Measurements from ENCODE around the gene TTC7B. TPM values are rescaled to one million over a fixed set of nuclear protein-coding genes. Genes with fewer than 3 reads are reported as not detected.

TTC7B gene
- total RNA-seq, 1 donor from 2014 or later, result 40.3 TPM

DNA sequence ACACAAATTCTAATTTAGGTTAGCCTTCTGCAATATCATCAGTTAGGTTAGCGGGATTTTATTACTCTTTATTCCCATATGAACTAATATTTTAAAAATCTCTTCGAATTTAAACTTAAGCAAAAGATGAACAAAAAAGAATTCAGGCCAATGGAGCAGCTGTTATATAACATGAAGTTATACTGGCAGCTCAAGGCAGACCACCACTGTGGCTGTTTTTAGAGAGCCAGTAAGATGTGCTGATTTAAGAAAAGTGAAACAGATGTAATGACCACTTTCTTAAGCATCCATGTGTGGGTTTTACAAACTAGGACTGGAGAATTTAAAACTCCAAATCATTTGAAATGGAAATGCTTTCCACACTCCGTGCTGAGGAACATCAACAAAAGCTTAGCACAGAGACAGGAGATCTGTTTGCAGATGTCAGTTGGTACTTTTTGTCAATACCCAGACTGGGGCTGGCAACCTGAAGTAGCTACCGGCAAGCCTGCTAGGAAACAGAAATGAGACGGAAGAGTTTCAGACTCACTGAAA, 164.9 kb downstream of the TTC7B start:
- Mint-ChIP-seq H3K27me3 (ENCODE audit: low read depth) (no peaks in the 10 kb centered on the region), H3K4me1 (ENCODE audit: low read depth) (peaks cover 37% of the 10 kb centered on the region), H3K36me3 (ENCODE audit: low read depth) (peaks cover 10% of the 10 kb centered on the region), H3K9me3 (ENCODE audit: low read depth) (peaks cover 4% of the 10 kb centered on the region), H3K27ac (ENCODE audit: unreplicated experiment) (no peak overlapping the region), H3K4me3 (ENCODE audit: unreplicated experiment) (no peak overlapping the region)
- no peak for DNase-seq (ENCODE audit: low spot score)
- TF ChIP-seq, protein P1, sequence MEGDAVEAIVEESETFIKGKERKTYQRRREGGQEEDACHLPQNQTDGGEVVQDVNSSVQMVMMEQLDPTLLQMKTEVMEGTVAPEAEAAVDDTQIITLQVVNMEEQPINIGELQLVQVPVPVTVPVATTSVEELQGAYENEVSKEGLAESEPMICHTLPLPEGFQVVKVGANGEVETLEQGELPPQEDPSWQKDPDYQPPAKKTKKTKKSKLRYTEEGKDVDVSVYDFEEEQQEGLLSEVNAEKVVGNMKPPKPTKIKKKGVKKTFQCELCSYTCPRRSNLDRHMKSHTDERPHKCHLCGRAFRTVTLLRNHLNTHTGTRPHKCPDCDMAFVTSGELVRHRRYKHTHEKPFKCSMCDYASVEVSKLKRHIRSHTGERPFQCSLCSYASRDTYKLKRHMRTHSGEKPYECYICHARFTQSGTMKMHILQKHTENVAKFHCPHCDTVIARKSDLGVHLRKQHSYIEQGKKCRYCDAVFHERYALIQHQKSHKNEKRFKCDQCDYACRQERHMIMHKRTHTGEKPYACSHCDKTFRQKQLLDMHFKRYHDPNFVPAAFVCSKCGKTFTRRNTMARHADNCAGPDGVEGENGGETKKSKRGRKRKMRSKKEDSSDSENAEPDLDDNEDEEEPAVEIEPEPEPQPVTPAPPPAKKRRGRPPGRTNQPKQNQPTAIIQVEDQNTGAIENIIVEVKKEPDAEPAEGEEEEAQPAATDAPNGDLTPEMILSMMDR (IDR thresholded peaks at IDR 0.05), result no peak

DNA sequence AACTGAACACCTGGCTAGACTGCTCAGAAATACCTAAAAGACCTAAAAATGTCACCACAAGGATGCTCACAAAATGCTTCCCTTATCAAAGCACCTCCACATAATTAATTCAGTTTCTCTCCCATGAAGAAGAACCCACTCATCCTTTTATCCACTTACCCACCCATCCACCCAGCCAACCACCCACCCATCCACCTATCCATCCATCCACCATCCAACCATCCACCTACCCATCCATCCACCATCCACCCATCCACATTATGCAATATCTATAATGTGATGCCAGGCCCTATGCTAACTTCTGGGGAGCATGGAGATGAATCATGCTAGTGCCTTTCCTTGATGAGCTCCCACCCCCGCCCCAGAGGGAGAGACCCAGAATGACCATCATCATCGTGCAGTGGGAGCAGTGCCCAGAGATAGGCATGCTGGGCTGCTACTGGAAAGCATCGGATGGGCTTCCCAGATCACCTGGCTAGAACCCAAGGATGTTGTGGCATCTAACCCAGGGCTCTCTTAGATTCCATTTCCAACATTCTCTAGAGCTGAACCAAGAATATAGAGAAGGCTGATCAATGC, 166.6 kb downstream of the TTC7B start:
- Mint-ChIP-seq H3K36me3 (ENCODE audit: low read depth) (peaks cover 12% of the 10 kb centered on the region), H3K27ac (ENCODE audit: unreplicated experiment) (no peak overlapping the region), H3K9me3 (ENCODE audit: low read depth) (peaks cover 4% of the 10 kb centered on the region), H3K4me1 (ENCODE audit: low read depth) (peaks cover 33% of the 10 kb centered on the region), H3K4me3 (ENCODE audit: unreplicated experiment) (no peak overlapping the region), H3K27me3 (ENCODE audit: low read depth) (no peaks in the 10 kb centered on the region)
- TF ChIP-seq, protein P1 (IDR thresholded peaks at IDR 0.05), result no peak
- no peak for DNase-seq (ENCODE audit: low spot score)

DNA sequence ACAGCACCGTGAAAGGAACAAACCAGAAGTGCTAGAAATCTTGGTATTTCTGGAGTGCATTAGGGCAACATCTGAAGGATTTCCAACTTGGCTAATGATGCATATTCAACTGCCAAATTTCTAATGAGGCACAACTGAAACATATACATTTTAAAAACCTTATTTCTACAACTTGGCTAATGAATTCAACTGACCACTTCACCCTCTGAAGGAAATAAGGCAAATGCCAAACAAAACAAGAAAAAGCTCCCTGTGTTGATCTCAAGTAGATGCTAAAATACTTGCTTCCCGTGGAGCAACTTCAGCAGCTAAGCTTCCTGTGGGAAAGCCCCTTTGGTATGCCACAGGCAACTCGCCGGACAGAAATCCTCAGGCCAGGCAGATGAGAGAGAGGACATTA, 167.1 kb downstream of the TTC7B start:
- Mint-ChIP-seq H3K9me3 (ENCODE audit: low read depth) (peaks cover 4% of the 10 kb centered on the region), H3K4me3 (ENCODE audit: unreplicated experiment) (no peak overlapping the region), H3K27me3 (ENCODE audit: low read depth) (no peaks in the 10 kb centered on the region), H3K36me3 (ENCODE audit: low read depth) (peaks cover 14% of the 10 kb centered on the region), H3K27ac (ENCODE audit: unreplicated experiment) (no peak overlapping the region), H3K4me1 (ENCODE audit: low read depth) (peaks cover 28% of the 10 kb centered on the region)
- TF ChIP-seq, protein P1 (IDR thresholded peaks at IDR 0.05), result no peak
- DNase-seq (ENCODE audit: low spot score), result no peak

DNA sequence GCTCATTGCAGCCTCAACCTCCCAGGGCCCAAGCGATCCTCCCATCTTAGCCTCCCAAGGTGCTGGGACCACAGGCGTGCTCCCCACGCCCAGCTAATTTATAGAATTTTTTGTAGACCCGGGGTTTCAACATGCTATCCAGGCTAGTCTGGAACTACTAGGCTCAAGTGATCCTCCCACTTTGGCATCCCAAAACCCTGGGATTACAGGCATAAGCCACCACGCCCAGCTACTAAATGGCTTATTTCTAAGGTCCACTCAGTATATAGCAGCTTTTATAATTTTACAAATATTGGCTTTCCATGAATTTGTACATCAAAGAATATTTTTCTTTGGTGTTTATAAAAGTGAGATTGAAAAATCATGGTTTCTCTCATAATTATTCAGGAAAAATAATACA, 167.8 kb downstream of the TTC7B start:
- Mint-ChIP-seq H3K4me1 (ENCODE audit: low read depth) (peaks cover 28% of the 10 kb centered on the region), H3K27ac (ENCODE audit: unreplicated experiment) (no peak overlapping the region), H3K4me3 (ENCODE audit: unreplicated experiment) (no peak overlapping the region), H3K9me3 (ENCODE audit: low read depth) (peaks cover 4% of the 10 kb centered on the region), H3K27me3 (ENCODE audit: low read depth) (no peaks in the 10 kb centered on the region), H3K36me3 (ENCODE audit: low read depth) (peaks cover 14% of the 10 kb centered on the region)
- DNase-seq (ENCODE audit: low spot score), result no peak
- TF ChIP-seq, protein P1 (IDR thresholded peaks at IDR 0.05), result no peak

DNA sequence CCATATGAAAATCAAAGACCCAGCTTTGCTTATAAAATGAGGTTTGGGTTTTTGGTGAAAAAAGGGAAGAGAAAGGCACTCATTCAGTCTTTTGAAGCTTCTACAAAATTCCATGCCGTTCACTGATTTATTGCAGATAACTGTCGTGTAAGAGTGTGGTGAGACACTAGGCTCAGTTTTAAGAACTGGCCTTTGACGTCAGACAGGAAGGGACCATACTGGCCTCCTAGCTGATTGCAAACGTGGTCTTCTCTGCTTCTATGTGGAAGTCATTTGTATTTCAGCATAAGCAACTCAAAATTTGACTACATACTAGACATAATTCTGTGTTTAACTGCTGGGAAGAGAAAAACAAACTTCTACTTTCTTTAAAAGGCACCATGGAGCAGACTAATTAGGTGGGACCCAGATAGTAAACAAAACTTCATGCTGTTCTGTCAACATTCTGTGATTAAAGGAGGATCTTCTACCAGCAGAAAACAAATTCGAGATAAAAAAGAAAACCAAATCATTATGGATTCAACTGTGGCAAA, 168.7 kb downstream of the TTC7B start:
- Mint-ChIP-seq H3K4me1 (ENCODE audit: low read depth) (peaks cover 28% of the 10 kb centered on the region), H3K4me3 (ENCODE audit: unreplicated experiment) (no peak overlapping the region), H3K9me3 (ENCODE audit: low read depth) (peaks cover 4% of the 10 kb centered on the region), H3K27me3 (ENCODE audit: low read depth) (no peaks in the 10 kb centered on the region), H3K27ac (ENCODE audit: unreplicated experiment) (no peak overlapping the region), H3K36me3 (ENCODE audit: low read depth) (peaks cover 9% of the 10 kb centered on the region)
- TF ChIP-seq, protein P1 (IDR thresholded peaks at IDR 0.05), result no peak
- DNase-seq (ENCODE audit: low spot score), result no peak
